Activated T-cell treated with anti-CD3 and anti-CD28 coated beads for 24 hours (primary cell): ENCODE data around the gene BGN.

ENCODE experiments used
- DNase-seq: peaks from one replicate; pipeline ENCODE4 v3.0.0-alpha.2; 2020; ENCODE audit warnings: low read depth

BGN gene

GRCh38 chrX:153485396-153486080, 9.2 kb upstream of the BGN start:
- no peak for DNase-seq

DNA sequence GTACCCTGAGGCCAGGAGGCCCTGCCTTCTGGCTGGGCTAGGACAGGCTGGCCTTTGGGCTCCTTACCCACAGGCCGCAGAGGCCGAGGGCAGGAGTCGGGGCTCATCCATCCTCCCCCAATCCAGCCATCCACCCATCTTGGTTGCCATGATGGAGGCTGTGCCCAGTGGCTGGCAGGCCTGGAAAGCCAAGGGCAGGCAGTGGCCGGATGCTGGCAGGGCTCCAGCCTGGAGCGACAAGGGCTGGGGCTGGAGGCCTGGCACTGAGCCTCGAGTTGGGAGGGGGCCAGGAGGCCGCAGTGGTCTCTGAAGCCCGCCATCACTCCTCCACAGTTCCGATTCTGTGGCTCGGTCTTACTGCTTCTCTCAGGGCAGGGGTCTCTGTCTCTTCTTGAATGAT, 8.6 kb upstream of the BGN start:
- DNase-seq: no peak

GRCh38 chrX:153487590-153488071, 7.1 kb upstream of the BGN start:
- no peak for DNase-seq

DNA sequence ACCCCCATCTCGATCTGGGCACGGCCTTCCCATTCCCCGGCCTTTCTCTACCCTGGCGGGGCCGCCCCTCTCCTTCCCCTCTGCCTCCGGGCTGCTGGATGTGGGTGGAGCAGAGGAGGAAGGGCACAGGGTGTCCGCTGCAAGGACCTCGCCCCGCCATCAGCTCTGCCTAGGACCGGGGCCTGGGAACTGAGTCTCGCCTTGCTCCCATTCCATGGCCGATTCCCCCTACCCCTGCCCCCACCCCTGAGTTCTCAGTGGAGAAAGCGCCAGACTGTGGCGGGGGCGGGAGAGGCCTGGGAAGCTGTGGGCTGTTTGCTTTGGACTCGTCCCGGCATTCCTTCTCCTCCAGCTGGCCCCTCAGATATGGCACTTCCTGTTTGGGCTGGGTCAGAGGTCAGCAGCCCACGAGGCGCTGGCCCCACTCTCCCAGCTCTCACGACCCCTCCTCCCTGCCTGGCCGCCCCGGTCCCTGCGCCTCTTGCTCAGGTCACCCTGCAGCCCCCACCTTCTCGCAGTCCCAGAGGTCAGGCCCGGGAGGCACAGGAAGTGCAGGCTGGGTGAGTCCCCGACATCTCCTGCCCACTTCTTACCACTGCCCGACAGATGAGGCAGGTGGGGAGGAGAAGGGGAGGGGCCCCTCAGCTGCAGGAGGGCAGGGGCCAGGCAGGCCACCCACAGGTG, 6.4 kb upstream of the BGN start:
- no peak for DNase-seq

- no peak for DNase-seq
These were observed 4.4 kb upstream of the BGN start for GRCh38 chrX:153490217-153490930.

DNA sequence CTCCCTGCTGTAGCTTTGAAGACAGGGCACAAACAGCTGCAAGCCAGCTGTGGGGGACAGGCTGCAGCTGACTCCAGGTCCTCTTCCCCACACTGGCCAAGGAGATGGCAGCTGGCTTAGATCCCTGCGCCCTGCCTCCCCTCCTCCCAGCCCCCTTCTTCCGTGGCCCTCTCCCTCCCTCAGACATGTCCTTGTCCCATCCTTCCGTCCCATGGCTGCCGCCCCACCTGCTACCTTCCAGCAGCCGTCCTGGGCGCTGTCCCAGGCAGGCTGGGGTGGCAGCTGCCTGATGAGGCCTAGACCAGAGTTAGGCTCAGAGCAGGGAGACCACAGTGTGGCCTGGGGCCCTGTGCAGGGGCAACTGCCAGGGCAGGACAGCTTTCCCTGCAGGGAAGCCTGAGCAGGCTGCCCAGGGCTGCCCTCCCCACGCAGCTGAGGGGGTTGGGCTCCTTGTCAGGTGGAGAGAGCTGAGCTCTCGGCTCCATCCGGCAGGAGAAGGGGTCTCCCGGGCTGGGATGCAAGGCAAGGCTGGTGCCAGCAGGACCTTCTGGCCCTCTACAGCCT, 3.3 kb upstream of the BGN start:
- DNase-seq: no peak

- no peak for DNase-seq
These were observed 2.9 kb upstream of the BGN start for GRCh38 chrX:153491918-153492317.

GRCh38 chrX:153492543-153492942, 2.2 kb upstream of the BGN start:
- DNase-seq: no peak

- no peak for DNase-seq
These were observed 1.7 kb upstream of the BGN start for GRCh38 chrX:153493085-153493484.

DNA sequence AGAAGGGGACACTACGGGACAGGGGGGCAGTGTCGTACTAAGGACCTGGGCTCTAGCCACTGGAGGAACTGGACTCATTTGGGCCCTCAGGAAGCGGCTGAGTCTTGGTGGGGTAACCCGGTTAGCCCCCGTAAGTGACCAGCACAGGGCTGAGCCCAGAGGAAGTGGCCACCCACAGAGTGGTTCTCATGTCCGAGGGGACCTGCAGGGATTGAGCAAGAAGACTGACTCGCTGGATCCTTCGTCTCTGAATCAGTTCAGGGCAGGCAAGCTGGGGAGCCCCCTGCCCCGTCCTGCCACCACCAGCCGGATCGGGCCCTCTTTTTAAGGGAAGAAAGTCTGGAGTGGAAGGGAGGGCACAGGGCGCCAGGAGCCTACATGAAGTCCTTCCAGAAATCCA, 719 bp upstream of the BGN start:
- no peak for DNase-seq

DNA sequence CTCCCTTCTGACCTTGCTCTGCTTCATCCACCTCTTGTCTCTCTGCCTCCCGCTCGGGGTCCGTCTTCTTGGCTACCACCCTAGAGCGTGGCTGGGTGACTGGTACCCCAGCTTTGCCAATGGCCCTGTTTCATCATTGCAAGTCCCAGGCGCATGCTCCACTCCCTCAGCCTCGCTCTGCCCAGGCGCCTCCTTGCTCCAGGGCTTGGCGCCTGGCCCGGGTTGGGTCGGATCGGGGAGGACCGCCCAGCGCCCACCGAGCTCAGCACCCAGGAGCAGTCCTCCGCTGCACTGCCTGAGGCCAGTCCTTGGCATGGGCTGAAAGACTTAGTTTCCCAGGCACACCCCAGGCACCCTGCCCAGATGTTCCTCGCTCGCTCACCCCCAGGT, 577 bp downstream of the BGN start:
- DNase-seq: no peak

- DNase-seq: no peak
These were observed 1.3 kb downstream of the BGN start for GRCh38 chrX:153495903-153496589.

- DNase-seq: no peak
These were observed 1.8 kb downstream of the BGN start for GRCh38 chrX:153496590-153496959.

GRCh38 chrX:153498453-153498852, 3.7 kb downstream of the BGN start:
- no peak for DNase-seq

DNA sequence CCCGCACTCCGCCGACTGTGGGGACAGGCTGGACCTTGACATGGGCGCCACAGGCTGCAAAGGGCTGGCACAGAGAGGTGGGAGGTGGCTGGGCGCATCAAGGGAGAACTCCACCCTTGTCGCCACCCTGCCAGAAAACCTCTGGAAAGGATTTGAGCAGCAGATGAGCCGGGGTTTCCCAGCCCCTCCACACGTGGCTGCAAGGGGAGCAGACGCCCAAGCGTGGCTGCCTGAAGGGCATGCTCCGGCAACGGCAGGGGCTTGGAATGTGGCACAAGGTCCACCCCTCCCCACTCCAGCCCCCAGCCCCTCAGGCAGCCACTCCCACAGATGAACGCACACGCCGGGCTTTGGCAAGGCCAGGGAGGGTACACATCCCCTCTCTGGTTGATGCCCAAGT, 4.6 kb downstream of the BGN start:
- DNase-seq: no peak

DNA sequence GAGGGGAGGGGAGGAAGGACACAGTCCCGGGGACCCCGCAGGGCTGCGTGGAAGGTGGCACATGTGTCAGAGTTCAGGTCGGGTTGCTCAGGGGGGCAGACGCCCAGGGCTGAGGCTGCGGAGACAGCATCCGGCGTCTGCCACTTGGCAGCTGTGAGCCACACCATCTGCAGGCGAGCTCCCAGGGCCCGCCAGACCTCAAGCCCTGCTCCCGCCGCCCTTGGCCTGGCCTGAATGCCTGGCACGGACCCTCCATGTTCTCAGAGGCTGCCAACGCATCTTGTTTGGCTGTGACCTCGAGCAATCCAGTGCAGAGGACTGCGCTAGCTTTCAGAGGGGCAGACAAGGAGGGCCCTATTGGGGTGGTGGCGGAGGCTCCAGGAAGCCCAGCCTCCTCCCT, 5.1 kb downstream of the BGN start:
- no peak for DNase-seq

DNA sequence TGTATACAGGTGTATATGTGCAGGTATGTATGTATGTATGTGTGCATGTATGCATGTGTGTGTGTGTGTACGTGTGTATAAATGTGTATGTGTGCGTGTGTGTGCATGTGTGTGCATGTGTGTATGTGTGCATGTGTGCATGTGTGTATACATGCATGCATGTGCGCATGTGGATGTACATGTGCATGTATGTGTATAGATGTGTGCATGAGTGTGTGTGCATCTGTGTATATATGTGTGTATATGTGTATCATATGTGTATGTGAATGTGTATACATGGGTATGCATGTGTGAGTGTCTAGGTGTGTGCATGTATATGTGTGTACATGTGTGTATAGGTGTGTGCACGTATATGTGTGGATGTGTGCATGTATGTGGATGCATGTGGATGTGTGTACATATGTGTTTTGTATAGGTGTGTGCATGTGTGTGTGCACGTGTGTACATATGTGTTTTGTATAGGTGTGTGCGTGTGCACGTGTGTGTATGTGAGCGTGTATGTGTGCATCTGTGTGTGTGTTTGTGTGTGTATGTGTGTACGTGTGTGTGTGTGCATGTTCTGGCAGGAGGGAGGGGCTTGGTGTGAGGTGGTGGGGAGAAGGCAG, 6.0 kb downstream of the BGN start:
- DNase-seq: no peak

DNA sequence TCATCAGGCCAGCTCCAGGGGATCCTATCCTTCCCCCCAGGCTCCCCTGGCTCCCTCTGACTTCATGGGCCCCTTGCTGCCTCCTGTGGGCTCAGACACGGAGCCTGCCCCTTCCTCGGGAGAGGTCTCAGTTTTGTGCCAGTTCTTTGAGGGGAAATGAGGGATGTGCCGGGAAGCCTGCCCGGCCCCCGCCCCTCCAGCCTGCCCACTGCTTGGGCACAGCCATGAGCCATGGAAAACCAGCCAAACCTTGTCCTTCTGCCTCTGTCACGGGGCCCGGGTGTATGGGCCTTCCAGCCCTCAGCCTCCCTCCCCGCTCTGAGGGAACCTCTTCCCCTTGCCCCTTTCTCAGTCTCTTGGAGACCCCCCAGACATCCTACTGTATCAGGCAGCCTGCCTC, 6.8 kb downstream of the BGN start:
- no peak for DNase-seq

DNA sequence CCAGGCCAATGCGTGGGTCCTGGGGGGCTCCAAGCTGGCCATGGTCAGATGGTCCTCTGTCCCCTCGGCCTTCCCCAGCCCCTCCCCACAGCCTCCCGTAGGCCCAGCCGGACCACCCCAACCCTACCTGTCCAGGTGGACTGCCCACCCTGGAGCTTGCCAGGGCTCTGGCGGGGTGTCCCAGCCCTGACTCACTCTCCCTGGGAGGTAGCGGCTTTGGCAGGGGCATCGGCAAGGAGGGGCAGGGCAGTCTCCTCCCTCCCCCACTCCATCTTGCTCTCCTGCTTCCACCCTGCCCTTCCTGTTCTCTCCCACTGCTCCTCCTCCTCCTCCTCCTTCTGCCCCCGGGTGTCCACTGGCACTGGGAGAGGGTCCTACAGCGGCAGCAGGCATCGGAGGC, 7.4 kb downstream of the BGN start:
- no peak for DNase-seq

DNA sequence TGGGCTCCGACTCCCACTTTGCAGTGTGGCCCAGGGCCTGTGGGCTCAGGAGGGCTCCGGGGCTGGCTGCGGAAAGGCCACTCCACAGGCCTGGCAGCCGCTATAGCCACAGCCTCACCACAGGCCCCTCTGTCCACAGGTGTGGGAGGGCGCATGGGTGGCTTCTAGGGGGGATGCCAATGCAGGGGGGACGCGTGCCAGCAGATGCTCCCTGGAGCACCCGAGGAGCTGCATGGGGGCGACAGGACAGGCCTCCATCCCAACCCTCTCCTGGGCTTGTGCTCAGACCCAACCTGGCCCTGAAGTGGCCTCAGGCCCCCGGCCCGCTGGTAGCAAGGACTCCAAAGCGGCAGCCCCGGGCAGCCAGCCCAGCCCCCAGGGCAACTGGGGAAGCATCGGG, 8.0 kb downstream of the BGN start:
- no peak for DNase-seq

GRCh38 chrX:153504445-153505016, 9.8 kb downstream of the BGN start:
- DNase-seq: no peak

- no peak for DNase-seq
These were observed 10.6 kb downstream of the BGN start for GRCh38 chrX:153505361-153505760.
